ENCODE measurements around the gene OPRM1. TPM values are rescaled to one million over a fixed set of nuclear protein-coding genes. Genes with fewer than 3 reads are reported as not detected.

The OPRM1 gene
- total RNA-seq, 1 experiment from 2014 or later = not detected

- no peak for DNase-seq (ENCODE audit: low read depth, low spot score)
- Histone ChIP-seq H3K9me3 (ENCODE audit: control insufficient read depth, insufficient read depth, low read depth, low read length) (no peaks in the 10 kb centered on the region), H3K27me3 (ENCODE audit: control insufficient read depth, insufficient read depth, low read length) (no peaks in the 10 kb centered on the region), H3K4me3 (ENCODE audit: low read depth in 2 of 2, low read length in 2 of 2) (no peak overlapping the region), H3K4me1 (ENCODE audit: control insufficient read depth, insufficient read depth, low read length) (no peaks in the 10 kb centered on the region), H3K36me3 (ENCODE audit: control insufficient read depth, insufficient read depth, low read length) (no peaks in the 10 kb centered on the region), H3K27ac (ENCODE audit: low read length) (no peak overlapping the region)
- ChIA-PET POLR2A (no interaction called here), CTCF (no interaction called here)
- intact Hi-C loops (cut with micrococcal nuclease; ENCODE audit: unreplicated experiment) = no loop called here
- TF ChIP-seq CTCF (IDR thresholded peaks at IDR 0.05) (no peak), SIN3A (IDR thresholded peaks at IDR 0.05; ENCODE audit: borderline replicate concordance, insufficient read depth, low read depth, low read length) (no peak), TCF7L2 (IDR thresholded peaks at IDR 0.05; ENCODE audit: low read depth, low read length) (no peak), POLR2AphosphoS5 (IDR thresholded peaks at IDR 0.05; ENCODE audit: low read depth, low read length) (no peak)
- TF ChIP-seq, protein P1, sequence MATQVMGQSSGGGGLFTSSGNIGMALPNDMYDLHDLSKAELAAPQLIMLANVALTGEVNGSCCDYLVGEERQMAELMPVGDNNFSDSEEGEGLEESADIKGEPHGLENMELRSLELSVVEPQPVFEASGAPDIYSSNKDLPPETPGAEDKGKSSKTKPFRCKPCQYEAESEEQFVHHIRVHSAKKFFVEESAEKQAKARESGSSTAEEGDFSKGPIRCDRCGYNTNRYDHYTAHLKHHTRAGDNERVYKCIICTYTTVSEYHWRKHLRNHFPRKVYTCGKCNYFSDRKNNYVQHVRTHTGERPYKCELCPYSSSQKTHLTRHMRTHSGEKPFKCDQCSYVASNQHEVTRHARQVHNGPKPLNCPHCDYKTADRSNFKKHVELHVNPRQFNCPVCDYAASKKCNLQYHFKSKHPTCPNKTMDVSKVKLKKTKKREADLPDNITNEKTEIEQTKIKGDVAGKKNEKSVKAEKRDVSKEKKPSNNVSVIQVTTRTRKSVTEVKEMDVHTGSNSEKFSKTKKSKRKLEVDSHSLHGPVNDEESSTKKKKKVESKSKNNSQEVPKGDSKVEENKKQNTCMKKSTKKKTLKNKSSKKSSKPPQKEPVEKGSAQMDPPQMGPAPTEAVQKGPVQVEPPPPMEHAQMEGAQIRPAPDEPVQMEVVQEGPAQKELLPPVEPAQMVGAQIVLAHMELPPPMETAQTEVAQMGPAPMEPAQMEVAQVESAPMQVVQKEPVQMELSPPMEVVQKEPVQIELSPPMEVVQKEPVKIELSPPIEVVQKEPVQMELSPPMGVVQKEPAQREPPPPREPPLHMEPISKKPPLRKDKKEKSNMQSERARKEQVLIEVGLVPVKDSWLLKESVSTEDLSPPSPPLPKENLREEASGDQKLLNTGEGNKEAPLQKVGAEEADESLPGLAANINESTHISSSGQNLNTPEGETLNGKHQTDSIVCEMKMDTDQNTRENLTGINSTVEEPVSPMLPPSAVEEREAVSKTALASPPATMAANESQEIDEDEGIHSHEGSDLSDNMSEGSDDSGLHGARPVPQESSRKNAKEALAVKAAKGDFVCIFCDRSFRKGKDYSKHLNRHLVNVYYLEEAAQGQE (IDR thresholded peaks at IDR 0.05; ENCODE audit: insufficient read depth in 1 of 2, low read depth in 2 of 2, low read length in 1 of 2) = no peak
- in situ Hi-C loops (cut with HindIII; ENCODE audit: low pct_unique_long_range_greater_than_20kb, low sequenced_read_pairs) = no loop called here
- no TSS peak for BruUV-seq (replicated peaks)
- no peak for ATAC-seq
Measured at GRCh38 chr6:154127657-154128056, 88.6 kb downstream of the OPRM1 start.

DNA sequence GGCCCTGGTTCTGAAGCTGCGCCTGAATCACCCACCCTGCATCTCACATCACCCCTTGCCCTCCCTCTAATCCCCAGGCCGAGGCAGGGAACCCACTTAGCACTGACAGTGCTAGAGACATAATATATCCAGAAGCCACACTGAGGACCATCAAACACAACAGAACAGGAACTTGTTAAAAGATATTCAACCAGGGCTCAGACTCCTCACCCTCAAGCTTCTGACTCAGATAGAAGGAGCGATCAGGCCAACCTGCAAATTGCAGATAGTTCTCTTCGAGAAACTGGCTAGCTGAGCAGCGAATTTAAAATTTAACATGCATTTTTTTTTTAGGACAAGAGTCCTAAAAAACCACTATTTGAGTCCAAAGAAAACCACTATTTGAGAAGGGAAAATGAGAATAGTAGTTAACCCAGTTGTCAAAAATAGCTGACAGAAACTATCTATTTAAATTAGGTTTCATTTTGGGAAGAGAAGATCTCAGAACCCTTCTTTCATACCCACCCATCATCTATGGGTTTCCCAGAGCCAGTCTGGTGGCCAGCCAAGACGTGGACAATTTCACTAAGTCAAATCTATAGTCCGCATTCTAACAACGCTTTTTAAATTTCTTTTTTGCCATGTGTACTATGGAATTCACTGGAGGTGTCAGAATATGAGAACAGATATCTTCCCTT is 95.6 kb downstream of the OPRM1 start:
- Histone ChIP-seq H3K27ac (ENCODE audit: low read length) (no peak overlapping the region), H3K4me3 (ENCODE audit: low read depth in 2 of 2, low read length in 2 of 2) (no peak overlapping the region), H3K9me3 (ENCODE audit: control insufficient read depth, insufficient read depth, low read depth, low read length) (no peaks in the 10 kb centered on the region), H3K27me3 (ENCODE audit: control insufficient read depth, insufficient read depth, low read length) (no peaks in the 10 kb centered on the region; the same call in 1 of the 2 replicates), H3K36me3 (ENCODE audit: control insufficient read depth, insufficient read depth, low read length) (no peaks in the 10 kb centered on the region), H3K4me1 (ENCODE audit: control insufficient read depth, insufficient read depth, low read length) (no peaks in the 10 kb centered on the region)
- in situ Hi-C loops (cut with HindIII; ENCODE audit: low pct_unique_long_range_greater_than_20kb, low sequenced_read_pairs) = no loop called here
- TF ChIP-seq TCF7L2 (IDR thresholded peaks at IDR 0.05; ENCODE audit: low read depth, low read length) = no peak
- TF ChIP-seq, protein P1 (IDR thresholded peaks at IDR 0.05; ENCODE audit: insufficient read depth in 1 of 2, low read depth in 2 of 2, low read length in 1 of 2) = no peak
- no peak for TF ChIP-seq POLR2AphosphoS5 (IDR thresholded peaks at IDR 0.05; ENCODE audit: low read depth, low read length)
- TF ChIP-seq SIN3A (IDR thresholded peaks at IDR 0.05; ENCODE audit: borderline replicate concordance, insufficient read depth, low read depth, low read length) = no peak
- TF ChIP-seq CTCF (IDR thresholded peaks at IDR 0.05) = no peak
- intact Hi-C loops (cut with micrococcal nuclease; ENCODE audit: unreplicated experiment) = no loop called here
- DNase-seq (ENCODE audit: low read depth, low spot score) (no peak), ATAC-seq (no peak)
- POLR2A ChIA-PET = no interaction called here
- no TSS peak for BruUV-seq (replicated peaks)
- CTCF ChIA-PET = interaction anchor here (0.6 kb wide), 1 partner anchor 18 kb away, joined by 3 read pairs; no protein-coding TSS in a partner anchor
